Cardiac fibroblast (primary cell): ENCODE data around the gene STX16.

Experiments
- DNase-seq, 2 donors: peaks; one replicate each; pipeline versions ENCODE4 v3.0.0 to v3.0.0-alpha.2; 2010; ENCODE audit warnings: low read depth in 2 of 2
- H3K4me3 ChIP-seq, 2 donors: replicated peaks in 1 of 2; 1 replicate in 1 of 2; 2 replicates in 1 of 2; pipeline ENCODE4 v1.5.1; 2011; ENCODE audit warnings: low read depth in 2 of 2, low read length in 2 of 2, mild to moderate bottlenecking in 2 of 2, moderate library complexity in 1 of 2
- TF ChIP-seq, protein P1 (sequence below): IDR thresholded peaks from one replicate; pipeline ENCODE4 v1.5.1; 2011; ENCODE audit warnings: low read depth, mild to moderate bottlenecking, low read length, inconsistent platforms

STX16 gene

DNA sequence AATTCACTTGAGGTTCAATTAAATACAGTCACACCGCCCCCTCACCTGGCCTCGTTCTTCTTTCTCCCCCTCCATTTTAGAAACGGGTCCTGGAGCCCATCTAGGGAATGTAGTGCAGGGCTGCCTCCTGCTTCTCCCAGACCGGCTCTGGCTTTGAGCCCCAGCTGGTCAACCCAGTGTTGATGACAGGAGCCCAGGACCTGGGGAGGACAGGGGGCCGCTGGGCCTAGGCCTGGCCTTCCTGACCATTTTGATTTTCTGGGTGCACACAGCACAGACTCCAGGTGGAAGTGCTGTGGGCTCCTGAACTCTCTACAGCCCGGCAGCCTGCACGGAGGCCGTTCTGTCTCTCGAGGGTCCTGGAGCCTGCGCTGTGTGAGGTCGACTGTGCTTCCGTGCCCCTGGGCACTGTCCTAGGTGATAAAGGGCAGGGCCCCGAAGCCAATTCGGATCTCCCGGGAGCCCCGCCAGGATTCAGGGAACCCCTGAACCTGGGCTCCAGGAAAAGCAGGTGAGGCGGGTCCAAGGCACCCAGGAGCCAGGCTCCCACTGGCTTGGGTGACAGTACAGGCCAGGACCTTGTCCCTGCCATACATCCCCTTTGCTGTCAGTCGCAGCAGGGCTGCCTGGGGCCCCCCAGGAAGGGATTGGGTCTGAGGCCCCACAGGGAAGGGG is 64.9 kb downstream of the STX16 start:
- no peak overlapping the region for H3K4me3 ChIP-seq
- TF ChIP-seq, protein P1, sequence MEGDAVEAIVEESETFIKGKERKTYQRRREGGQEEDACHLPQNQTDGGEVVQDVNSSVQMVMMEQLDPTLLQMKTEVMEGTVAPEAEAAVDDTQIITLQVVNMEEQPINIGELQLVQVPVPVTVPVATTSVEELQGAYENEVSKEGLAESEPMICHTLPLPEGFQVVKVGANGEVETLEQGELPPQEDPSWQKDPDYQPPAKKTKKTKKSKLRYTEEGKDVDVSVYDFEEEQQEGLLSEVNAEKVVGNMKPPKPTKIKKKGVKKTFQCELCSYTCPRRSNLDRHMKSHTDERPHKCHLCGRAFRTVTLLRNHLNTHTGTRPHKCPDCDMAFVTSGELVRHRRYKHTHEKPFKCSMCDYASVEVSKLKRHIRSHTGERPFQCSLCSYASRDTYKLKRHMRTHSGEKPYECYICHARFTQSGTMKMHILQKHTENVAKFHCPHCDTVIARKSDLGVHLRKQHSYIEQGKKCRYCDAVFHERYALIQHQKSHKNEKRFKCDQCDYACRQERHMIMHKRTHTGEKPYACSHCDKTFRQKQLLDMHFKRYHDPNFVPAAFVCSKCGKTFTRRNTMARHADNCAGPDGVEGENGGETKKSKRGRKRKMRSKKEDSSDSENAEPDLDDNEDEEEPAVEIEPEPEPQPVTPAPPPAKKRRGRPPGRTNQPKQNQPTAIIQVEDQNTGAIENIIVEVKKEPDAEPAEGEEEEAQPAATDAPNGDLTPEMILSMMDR, result no peak
- DNase-seq, result no peak

DNA sequence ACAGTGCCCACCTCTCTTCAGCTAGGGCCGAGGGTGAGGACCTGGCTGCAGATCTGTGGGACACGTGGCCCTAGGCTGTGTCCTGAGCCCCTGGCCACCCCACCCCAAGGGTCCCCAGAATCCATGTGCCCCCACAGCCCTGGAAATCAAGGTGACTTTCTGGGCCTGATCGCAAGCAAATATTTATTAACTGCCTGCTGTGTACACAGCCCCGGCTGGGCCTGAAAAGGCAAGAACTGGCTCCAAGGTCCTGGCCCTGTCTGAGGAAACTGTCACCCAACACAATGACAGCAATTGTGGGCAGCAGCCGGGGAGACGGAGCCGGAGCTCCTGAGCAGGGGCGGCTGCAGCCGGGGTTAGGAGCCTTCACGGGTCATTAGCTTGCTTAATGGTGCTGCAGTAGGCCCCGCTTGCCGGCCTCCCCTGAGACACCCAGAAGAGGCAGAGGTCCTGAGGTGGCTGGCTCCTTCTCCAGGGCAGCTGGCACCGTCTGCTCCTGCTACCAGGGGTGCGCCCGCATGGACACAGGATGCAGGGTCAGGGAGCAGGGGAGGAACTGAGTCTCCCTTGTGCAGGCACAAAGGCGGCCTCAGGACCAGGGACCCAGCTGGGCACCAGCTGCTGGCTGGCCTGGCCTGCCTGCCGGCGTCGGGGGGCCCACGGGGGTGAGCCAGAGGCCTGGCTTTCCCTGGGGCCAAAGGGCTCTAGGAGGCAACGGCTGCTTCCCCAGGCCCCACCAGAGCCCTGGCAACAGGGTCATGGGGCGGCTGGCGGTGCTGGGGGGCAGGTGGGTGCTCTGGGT is 65.6 kb downstream of the STX16 start:
- DNase-seq, result no peak
- H3K4me3 ChIP-seq, result no peak overlapping the region
- TF ChIP-seq, protein P1, result no peak

DNA sequence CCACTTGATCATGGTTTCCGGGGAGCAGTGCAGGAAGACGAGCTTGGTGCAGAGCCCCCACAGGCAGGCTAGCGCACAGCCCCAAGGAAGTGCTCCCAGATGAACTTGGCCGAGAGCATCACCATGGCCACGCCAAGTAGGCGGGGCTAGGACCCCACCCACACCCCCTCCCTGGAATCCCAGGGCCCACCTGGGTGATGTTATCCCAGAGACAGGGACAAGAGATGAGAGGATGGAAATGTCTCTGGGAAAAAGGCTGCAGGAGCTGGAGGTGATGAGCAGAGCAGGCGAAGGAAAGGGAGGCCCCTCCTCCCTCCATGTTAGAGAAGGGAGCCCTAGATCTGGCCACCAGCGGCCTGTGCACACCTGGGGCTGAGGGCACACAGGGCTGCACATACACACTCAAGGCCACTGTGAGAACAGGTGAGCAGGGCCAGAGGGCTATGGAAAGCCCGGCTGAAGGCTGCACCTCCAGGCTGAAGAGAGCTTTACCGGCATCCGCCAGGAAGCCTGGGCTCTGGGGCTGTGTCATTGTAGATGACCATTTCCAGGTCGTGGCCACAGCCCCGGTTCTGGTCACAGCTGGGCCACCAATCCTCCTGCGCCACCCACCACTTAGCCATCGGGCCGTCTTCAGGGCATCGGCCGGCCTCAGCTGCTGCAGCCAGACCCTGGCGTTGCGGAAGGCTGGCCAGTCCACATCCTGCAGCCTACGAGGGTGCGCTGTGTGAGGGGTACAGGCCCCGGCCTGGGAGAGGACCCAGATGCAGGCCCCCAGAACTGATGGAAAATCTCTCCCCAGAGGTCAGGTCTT is 66.4 kb downstream of the STX16 start:
- no peak for DNase-seq
- TF ChIP-seq, protein P1, result no peak
- H3K4me3 ChIP-seq, result no peak overlapping the region

DNA sequence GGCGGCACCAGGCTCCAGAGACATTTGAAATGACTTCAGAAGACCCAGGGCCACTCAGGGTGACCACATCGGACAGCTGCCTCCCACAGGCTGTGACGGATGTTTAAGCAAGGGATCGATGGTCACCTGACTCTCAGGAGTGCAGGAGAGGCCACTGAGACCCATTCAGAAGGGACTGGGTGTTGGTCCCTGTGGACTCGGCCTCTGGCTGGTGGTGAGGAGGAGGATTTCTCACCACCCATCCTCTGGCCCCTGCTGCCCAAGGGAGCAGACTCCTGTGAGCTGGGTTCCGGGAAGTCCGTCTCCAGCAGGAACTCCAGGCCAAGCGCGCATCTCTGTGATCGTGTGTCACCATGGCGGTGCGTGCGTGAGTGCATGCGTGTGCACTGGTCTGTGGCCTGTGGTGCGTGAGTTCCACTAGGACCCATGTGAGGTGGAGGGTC is 67.1 kb downstream of the STX16 start:
- TF ChIP-seq, protein P1, result no peak
- no peak for DNase-seq
- H3K4me3 ChIP-seq, result no peak overlapping the region

DNA sequence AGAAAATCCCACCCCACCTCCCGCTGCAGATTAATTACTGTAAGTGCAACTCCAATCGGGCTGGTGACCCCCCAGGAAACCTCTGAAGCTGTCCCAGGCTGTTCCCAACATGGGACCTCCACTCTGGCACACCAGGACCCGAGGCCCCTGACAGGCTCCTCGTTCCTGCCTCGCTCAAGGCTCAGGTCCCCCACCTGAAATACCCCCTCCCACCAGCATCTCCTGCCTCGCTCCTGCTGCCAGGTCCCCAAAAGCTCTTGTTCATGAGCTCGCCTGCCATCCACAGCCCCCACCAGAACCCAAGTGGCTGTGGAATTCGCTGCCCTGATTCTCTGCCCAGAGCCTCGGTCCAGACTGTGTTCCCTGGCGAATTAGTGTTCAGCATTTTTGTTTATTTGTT is 67.6 kb downstream of the STX16 start:
- TF ChIP-seq, protein P1, result no peak
- DNase-seq, result no peak
- no peak overlapping the region for H3K4me3 ChIP-seq

DNA sequence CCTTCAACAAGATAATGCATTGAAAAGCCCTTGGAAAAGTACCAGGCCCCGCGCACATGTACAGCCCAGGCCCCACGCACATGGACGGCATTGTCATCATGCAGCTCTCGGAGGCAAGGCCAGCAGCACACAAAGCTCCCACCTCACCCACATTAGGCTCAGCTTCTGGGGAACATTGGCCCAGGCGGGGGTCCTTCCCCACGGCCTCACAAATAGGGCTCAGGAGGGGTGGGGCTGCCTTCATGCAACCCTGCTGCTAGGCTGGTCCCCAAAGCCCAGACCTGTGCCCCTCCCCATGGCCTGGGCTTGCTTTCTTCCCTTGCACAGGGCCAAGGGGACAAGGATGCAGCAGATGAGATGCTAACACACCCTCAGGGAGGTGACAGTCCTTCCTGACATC is 68.2 kb downstream of the STX16 start:
- no peak for DNase-seq
- H3K4me3 ChIP-seq, result no peak overlapping the region
- TF ChIP-seq, protein P1, result no peak
